ENCODE results near the gene DERL3.
"Not testable (repeated sequence)": the region's sequence is repeated elsewhere in the genome, so short reads cannot be mapped to it uniquely, and the experiment has no call there.

Gene DERL3

GRCh38 chr22:23838681-23839468, at the start of gene DERL3:
Gene DERL3 (minus strand): TSS chr22:23839006. CDS start chr22:23838987, 19 bp downstream.
- DNase-seq: peak; percentile 87

GRCh38 chr22:23884140-23884539, 45.3 kb upstream of the DERL3 start:
- no peak for DNase-seq

GRCh38 chr22:23883658-23884057, 44.9 kb upstream of the DERL3 start:
- no peak for DNase-seq

GRCh38 chr22:23882370-23882769, 43.6 kb upstream of the DERL3 start:
- no peak for DNase-seq

- no peak for DNase-seq
Observed at GRCh38 chr22:23878219-23878618, 39.4 kb upstream of the DERL3 start.

GRCh38 chr22:23877566-23877965, 38.8 kb upstream of the DERL3 start:
- no peak for DNase-seq

GRCh38 chr22:23875801-23876200, 37.0 kb upstream of the DERL3 start:
- DNase-seq: no peak

GRCh38 chr22:23874871-23875270, 36.1 kb upstream of the DERL3 start:
- DNase-seq: no peak

- DNase-seq: no peak
Observed at GRCh38 chr22:23868580-23868979, 29.8 kb upstream of the DERL3 start.

- DNase-seq: not testable (repeated sequence)
Observed at GRCh38 chr22:23864499-23865154, 25.8 kb upstream of the DERL3 start.

GRCh38 chr22:23862103-23862502, 23.3 kb upstream of the DERL3 start:
- peak; percentile 9 for DNase-seq

GRCh38 chr22:23860187-23860586, 21.4 kb upstream of the DERL3 start:
- DNase-seq: not testable (repeated sequence)

GRCh38 chr22:23859201-23859600, 20.4 kb upstream of the DERL3 start:
- DNase-seq: no peak

GRCh38 chr22:23858484-23858815, 19.6 kb upstream of the DERL3 start:
- DNase-seq: no peak

- peak; percentile 92 for DNase-seq
Observed at GRCh38 chr22:23857606-23858483, 19.0 kb upstream of the DERL3 start, which contains the start of gene SLC2A11. Gene SLC2A11 (plus strand): TSS chr22:23857875. CDS start chr22:23858000, 125 bp downstream.

- peak; percentile 36 for DNase-seq
Observed at GRCh38 chr22:23856721-23857605, 18.2 kb upstream of the DERL3 start.

GRCh38 chr22:23850136-23850611, 11.4 kb upstream of the DERL3 start:
- no peak for DNase-seq

- peak; percentile 55 for DNase-seq
Observed at GRCh38 chr22:23849009-23850006, 10.5 kb upstream of the DERL3 start.

GRCh38 chr22:23847991-23848864, 9.4 kb upstream of the DERL3 start:
- no peak for DNase-seq
